HCT116 (cell line): Measurements from ENCODE around the gene SLC18A2.

ENCODE experiments used
- EZH2 ChIP-seq: fragments of 200-600 bp; sonication (generic); IDR thresholded peaks from 2 replicates; pipeline ENCODE4 v1.6.1; 2017; ENCODE audit warnings: antibody characterized with exemption, mixed run types
- POLR2A ChIP-seq: IDR thresholded peaks from 2 replicates; pipeline ENCODE4 v1.7.0; 2011; ENCODE audit warnings: borderline replicate concordance; ENCODE audit not compliant: insufficient read depth, insufficient read length; ENCODE audit errors: extremely low read depth
- SP1 ChIP-seq: IDR thresholded peaks from 2 replicates; pipeline ENCODE4 v1.6.1; 2012; ENCODE audit warnings: low read depth
- TF ChIP-seq, protein P1 (sequence below), 3 experiments: fragments of 200-600 bp in 1 of 3; sonication (generic) in 1 of 3; IDR thresholded peaks in 2 of 3; conservative IDR thresholded peaks in 1 of 3; 2 replicates each; pipeline ENCODE4 v1.5.1; 2012 to 2017; ENCODE audit warnings: low read depth in 2 of 3, low read length in 2 of 3, antibody characterized with exemption in 1 of 3, borderline replicate concordance in 1 of 3, control low read depth in 1 of 3, mild to moderate bottlenecking in 1 of 3, mixed read lengths in 1 of 3, mixed run types in 1 of 3, moderate library complexity in 1 of 3; ENCODE audit not compliant: insufficient read depth in 1 of 3

DNA sequence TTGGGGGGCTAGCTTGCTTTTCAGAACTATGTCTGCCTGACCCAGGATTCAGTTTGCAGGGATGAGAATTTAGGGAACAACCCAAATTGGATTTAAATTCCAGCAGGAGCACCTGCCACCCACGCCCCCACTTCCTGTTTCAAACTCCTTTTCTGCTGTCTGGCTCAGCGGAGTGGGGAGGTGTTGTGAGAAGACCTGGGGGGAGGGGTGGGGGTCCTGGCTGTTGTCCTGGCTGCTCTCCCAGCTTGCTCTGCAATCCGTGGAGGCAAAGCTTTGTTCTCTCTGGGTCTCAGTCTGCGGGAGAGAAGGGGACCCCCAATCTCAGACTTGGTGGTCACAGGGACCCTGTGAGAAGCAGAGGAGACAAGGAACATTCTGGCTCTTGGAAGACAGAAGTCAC lies 42.8 kb upstream of the SLC18A2 start:
- TF ChIP-seq, protein P1, sequence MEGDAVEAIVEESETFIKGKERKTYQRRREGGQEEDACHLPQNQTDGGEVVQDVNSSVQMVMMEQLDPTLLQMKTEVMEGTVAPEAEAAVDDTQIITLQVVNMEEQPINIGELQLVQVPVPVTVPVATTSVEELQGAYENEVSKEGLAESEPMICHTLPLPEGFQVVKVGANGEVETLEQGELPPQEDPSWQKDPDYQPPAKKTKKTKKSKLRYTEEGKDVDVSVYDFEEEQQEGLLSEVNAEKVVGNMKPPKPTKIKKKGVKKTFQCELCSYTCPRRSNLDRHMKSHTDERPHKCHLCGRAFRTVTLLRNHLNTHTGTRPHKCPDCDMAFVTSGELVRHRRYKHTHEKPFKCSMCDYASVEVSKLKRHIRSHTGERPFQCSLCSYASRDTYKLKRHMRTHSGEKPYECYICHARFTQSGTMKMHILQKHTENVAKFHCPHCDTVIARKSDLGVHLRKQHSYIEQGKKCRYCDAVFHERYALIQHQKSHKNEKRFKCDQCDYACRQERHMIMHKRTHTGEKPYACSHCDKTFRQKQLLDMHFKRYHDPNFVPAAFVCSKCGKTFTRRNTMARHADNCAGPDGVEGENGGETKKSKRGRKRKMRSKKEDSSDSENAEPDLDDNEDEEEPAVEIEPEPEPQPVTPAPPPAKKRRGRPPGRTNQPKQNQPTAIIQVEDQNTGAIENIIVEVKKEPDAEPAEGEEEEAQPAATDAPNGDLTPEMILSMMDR (IDR thresholded peaks at IDR 0.05 in 2 of 3, conservative IDR thresholded peaks at IDR 0.05 in 1 of 3; ENCODE audit: borderline replicate concordance in 1 of 3, insufficient read depth in 1 of 3, low read depth in 2 of 3, low read length in 2 of 3): no peak
- TF ChIP-seq POLR2A (no peak), SP1 (no peak), EZH2 (no peak)
